SK-N-SH treated with all-trans-retinoic acid at 6 μM for 48 hours (cell line): ENCODE results near the gene KLK3.

Experiments used
- ATAC-seq: fragments of 200-7000 bp; cut with Tn5 transposase; 3 replicates; pipeline ENCODE4 v1.9.1; 2020; ENCODE audit warnings: mild to moderate bottlenecking, moderate library complexity
- ARNTL ChIP-seq: fragments of 450-650 bp; formaldehyde crosslinking; IDR thresholded peaks from 2 replicates; pipeline ENCODE4 v1.5.0; 2020; ENCODE audit warnings: low read depth, mild to moderate bottlenecking, moderate library complexity, borderline replicate concordance
- BACH2 ChIP-seq: fragments of 250-450 bp; sonication (Bioruptor Pico); IDR thresholded peaks from 2 replicates; pipeline ENCODE4 v1.9.0; 2021; ENCODE audit warnings: mild to moderate bottlenecking, borderline replicate concordance
- CSDC2 ChIP-seq: fragments of 250-450 bp; sonication (Bioruptor Pico); IDR thresholded peaks from 2 replicates; pipeline ENCODE4 v1.5.0; 2020; ENCODE audit warnings: mild to moderate bottlenecking, moderate library complexity
- ESRRG ChIP-seq: fragments of 250-450 bp; sonication (Bioruptor Pico); IDR thresholded peaks from 2 replicates; pipeline ENCODE4 v1.6.1; 2021; ENCODE audit warnings: mild to moderate bottlenecking
- GLIS3 ChIP-seq: fragments of 250-450 bp; sonication (Bioruptor Pico); IDR thresholded peaks from 2 replicates; pipeline ENCODE4 v1.5.0; 2020; ENCODE audit warnings: mild to moderate bottlenecking, moderate library complexity
- ISL1 ChIP-seq: fragments of 250-450 bp; sonication (Bioruptor Pico); IDR thresholded peaks from 2 replicates; pipeline ENCODE4 v2.1.2; 2022; ENCODE audit warnings: mild to moderate bottlenecking, moderate library complexity
- OSR1 ChIP-seq: fragments of 250-450 bp; sonication (Bioruptor Pico); IDR thresholded peaks from 2 replicates; pipeline ENCODE4 v1.8.0; 2022; ENCODE audit warnings: moderate library complexity, mild to moderate bottlenecking, inconsistent platforms
- PPARA ChIP-seq: fragments of 250-450 bp; sonication (Bioruptor Pico); IDR thresholded peaks from 2 replicates; pipeline ENCODE4 v1.5.0; 2020; ENCODE audit warnings: mild to moderate bottlenecking, borderline replicate concordance
- SNAI2 ChIP-seq: fragments of 250-450 bp; sonication (Bioruptor Pico); IDR thresholded peaks from 2 replicates; pipeline ENCODE4 v1.5.0; 2020; ENCODE audit warnings: mild to moderate bottlenecking, moderate library complexity
- TCF4 ChIP-seq: fragments of 250-450 bp; sonication (Bioruptor Pico); IDR thresholded peaks from 2 replicates; pipeline ENCODE4 v1.8.0; 2021; ENCODE audit warnings: mild to moderate bottlenecking, moderate library complexity, borderline replicate concordance
- TOX ChIP-seq: fragments of 250-450 bp; sonication (Bioruptor Pico); IDR thresholded peaks from 2 replicates; pipeline ENCODE4 v1.8.0; 2021; ENCODE audit warnings: mild to moderate bottlenecking, moderate library complexity, borderline replicate concordance
- ZFP3 ChIP-seq: fragments of 250-450 bp; sonication (Bioruptor Pico); IDR thresholded peaks from 2 replicates; pipeline ENCODE4 v1.5.0; 2020; ENCODE audit warnings: mild to moderate bottlenecking, moderate library complexity
- ZNF565 ChIP-seq: fragments of 450-650 bp; formaldehyde crosslinking; conservative IDR thresholded peaks from 2 replicates; pipeline ENCODE4 v1.5.0; 2020; ENCODE audit warnings: low read depth, mild to moderate bottlenecking, moderate library complexity
- ZNF70 ChIP-seq: fragments of 450-650 bp; formaldehyde crosslinking; IDR thresholded peaks from 2 replicates; pipeline ENCODE4 v1.5.0; 2020; ENCODE audit warnings: mild to moderate bottlenecking, moderate library complexity
- ZNF8 ChIP-seq: fragments of 450-650 bp; formaldehyde crosslinking; IDR thresholded peaks from 2 replicates; pipeline ENCODE4 v1.5.0; 2020; ENCODE audit warnings: mild to moderate bottlenecking, moderate library complexity
- TF ChIP-seq, protein P1 (sequence below): fragments of 250-450 bp; sonication (Bioruptor Pico); IDR thresholded peaks from 2 replicates; pipeline ENCODE4 v1.8.0; 2021; ENCODE audit warnings: low read depth, mild to moderate bottlenecking, moderate library complexity, borderline replicate concordance
- TF ChIP-seq, protein P2 (sequence below): fragments of 250-450 bp; sonication (Bioruptor Pico); IDR thresholded peaks from 2 replicates; pipeline ENCODE4 v1.5.1; 2020; ENCODE audit warnings: low read depth, mild to moderate bottlenecking, moderate library complexity
- TF ChIP-seq, protein P3 (sequence below): fragments of 250-450 bp; sonication (Bioruptor Pico); IDR thresholded peaks from 2 replicates; pipeline ENCODE4 v1.5.0; 2020; ENCODE audit warnings: mild to moderate bottlenecking, moderate library complexity
- TF ChIP-seq, protein P4 (sequence below): fragments of 250-450 bp; sonication (Bioruptor Pico); IDR thresholded peaks from 2 replicates; pipeline ENCODE4 v1.8.0; 2020; ENCODE audit warnings: mild to moderate bottlenecking, moderate library complexity, borderline replicate concordance
- TF ChIP-seq, protein P5 (sequence below): fragments of 250-450 bp; sonication (Bioruptor Pico); IDR thresholded peaks from 2 replicates; pipeline ENCODE4 v1.5.1; 2021; ENCODE audit warnings: mild to moderate bottlenecking, moderate library complexity

Gene KLK3

DNA sequence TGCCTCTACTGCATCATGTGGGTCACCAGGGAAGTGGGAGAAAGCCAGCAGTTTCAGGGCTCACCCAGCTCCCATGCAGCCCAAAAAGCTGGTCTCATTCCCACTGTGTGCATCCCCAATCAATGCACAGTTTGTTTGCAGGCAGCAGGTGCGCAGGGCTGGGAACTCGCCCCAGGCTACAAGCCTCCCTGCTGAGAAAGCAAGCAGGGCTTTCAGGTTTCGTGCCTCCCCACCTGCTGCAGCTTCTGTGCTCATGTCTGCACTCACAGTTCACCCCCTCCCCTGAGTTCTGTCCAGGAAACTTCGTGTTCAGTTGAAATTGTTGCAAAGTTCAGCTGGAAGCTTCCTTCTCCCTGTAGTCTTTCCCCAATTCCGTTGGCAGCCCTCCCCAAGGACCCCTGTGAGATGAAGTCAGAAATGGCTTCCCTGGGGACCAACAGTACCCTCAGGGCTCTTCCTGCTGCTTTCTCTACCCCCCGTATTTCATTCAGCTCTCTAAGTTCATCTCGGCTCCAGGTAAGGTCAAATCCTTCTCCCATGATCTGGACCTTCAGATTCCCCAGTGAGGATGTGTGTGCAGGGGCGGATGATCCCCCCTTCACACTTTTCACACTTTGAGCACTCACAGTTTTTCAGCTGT lies 10.3 kb upstream of the KLK3 start:
- TF ChIP-seq PPARA (CRISPR knock-in tag) (no peak), BACH2 (no peak), ARNTL (CRISPR knock-in tag) (no peak), TOX (CRISPR knock-in tag) (no peak), GLIS3 (CRISPR knock-in tag) (no peak), OSR1 (CRISPR knock-in tag) (no peak)
- TF ChIP-seq, protein P1, sequence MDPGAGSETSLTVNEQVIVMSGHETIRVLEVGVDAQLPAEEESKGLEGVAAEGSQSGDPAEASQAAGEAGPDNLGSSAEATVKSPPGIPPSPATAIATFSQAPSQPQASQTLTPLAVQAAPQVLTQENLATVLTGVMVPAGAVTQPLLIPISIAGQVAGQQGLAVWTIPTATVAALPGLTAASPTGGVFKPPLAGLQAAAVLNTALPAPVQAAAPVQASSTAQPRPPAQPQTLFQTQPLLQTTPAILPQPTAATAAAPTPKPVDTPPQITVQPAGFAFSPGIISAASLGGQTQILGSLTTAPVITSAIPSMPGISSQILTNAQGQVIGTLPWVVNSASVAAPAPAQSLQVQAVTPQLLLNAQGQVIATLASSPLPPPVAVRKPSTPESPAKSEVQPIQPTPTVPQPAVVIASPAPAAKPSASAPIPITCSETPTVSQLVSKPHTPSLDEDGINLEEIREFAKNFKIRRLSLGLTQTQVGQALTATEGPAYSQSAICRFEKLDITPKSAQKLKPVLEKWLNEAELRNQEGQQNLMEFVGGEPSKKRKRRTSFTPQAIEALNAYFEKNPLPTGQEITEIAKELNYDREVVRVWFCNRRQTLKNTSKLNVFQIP: no peak
- TF ChIP-seq, protein P2, sequence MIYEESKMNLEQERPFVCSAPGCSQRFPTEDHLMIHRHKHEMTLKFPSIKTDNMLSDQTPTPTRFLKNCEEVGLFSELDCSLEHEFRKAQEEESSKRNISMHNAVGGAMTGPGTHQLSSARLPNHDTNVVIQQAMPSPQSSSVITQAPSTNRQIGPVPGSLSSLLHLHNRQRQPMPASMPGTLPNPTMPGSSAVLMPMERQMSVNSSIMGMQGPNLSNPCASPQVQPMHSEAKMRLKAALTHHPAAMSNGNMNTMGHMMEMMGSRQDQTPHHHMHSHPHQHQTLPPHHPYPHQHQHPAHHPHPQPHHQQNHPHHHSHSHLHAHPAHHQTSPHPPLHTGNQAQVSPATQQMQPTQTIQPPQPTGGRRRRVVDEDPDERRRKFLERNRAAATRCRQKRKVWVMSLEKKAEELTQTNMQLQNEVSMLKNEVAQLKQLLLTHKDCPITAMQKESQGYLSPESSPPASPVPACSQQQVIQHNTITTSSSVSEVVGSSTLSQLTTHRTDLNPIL (CRISPR knock-in tag): no peak
- TF ChIP-seq, protein P3, sequence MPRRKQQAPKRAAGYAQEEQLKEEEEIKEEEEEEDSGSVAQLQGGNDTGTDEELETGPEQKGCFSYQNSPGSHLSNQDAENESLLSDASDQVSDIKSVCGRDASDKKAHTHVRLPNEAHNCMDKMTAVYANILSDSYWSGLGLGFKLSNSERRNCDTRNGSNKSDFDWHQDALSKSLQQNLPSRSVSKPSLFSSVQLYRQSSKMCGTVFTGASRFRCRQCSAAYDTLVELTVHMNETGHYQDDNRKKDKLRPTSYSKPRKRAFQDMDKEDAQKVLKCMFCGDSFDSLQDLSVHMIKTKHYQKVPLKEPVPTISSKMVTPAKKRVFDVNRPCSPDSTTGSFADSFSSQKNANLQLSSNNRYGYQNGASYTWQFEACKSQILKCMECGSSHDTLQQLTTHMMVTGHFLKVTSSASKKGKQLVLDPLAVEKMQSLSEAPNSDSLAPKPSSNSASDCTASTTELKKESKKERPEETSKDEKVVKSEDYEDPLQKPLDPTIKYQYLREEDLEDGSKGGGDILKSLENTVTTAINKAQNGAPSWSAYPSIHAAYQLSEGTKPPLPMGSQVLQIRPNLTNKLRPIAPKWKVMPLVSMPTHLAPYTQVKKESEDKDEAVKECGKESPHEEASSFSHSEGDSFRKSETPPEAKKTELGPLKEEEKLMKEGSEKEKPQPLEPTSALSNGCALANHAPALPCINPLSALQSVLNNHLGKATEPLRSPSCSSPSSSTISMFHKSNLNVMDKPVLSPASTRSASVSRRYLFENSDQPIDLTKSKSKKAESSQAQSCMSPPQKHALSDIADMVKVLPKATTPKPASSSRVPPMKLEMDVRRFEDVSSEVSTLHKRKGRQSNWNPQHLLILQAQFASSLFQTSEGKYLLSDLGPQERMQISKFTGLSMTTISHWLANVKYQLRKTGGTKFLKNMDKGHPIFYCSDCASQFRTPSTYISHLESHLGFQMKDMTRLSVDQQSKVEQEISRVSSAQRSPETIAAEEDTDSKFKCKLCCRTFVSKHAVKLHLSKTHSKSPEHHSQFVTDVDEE (CRISPR knock-in tag): no peak
- no peak for ATAC-seq

DNA sequence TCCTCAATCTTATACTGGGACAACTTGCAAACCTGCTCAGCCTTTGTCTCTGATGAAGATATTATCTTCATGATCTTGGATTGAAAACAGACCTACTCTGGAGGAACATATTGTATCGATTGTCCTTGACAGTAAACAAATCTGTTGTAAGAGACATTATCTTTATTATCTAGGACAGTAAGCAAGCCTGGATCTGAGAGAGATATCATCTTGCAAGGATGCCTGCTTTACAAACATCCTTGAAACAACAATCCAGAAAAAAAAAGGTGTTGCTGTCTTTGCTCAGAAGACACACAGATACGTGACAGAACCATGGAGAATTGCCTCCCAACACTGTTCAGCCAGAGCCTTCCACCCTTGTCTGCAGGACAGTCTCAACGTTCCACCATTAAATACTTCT lies 4.0 kb upstream of the KLK3 start:
- no peak for TF ChIP-seq GLIS3 (CRISPR knock-in tag)
- TF ChIP-seq, protein P4, sequence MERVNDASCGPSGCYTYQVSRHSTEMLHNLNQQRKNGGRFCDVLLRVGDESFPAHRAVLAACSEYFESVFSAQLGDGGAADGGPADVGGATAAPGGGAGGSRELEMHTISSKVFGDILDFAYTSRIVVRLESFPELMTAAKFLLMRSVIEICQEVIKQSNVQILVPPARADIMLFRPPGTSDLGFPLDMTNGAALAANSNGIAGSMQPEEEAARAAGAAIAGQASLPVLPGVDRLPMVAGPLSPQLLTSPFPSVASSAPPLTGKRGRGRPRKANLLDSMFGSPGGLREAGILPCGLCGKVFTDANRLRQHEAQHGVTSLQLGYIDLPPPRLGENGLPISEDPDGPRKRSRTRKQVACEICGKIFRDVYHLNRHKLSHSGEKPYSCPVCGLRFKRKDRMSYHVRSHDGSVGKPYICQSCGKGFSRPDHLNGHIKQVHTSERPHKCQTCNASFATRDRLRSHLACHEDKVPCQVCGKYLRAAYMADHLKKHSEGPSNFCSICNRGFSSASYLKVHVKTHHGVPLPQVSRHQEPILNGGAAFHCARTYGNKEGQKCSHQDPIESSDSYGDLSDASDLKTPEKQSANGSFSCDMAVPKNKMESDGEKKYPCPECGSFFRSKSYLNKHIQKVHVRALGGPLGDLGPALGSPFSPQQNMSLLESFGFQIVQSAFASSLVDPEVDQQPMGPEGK (CRISPR knock-in tag): no peak
- TF ChIP-seq, protein P5, sequence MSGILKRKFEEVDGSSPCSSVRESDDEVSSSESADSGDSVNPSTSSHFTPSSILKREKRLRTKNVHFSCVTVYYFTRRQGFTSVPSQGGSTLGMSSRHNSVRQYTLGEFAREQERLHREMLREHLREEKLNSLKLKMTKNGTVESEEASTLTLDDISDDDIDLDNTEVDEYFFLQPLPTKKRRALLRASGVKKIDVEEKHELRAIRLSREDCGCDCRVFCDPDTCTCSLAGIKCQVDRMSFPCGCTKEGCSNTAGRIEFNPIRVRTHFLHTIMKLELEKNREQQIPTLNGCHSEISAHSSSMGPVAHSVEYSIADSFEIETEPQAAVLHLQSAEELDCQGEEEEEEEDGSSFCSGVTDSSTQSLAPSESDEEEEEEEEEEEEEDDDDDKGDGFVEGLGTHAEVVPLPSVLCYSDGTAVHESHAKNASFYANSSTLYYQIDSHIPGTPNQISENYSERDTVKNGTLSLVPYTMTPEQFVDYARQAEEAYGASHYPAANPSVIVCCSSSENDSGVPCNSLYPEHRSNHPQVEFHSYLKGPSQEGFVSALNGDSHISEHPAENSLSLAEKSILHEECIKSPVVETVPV (CRISPR knock-in tag): no peak
- TF ChIP-seq, protein P3 (CRISPR knock-in tag): no peak
- no peak for TF ChIP-seq TCF4 (CRISPR knock-in tag)
- TF ChIP-seq CSDC2: no peak
- no peak for TF ChIP-seq PPARA (CRISPR knock-in tag)
- no peak for TF ChIP-seq SNAI2 (CRISPR knock-in tag)
- TF ChIP-seq, protein P2 (CRISPR knock-in tag): no peak
- TF ChIP-seq ZNF8: no peak
- TF ChIP-seq ZNF70 (CRISPR knock-in tag): no peak
- TF ChIP-seq ZFP3 (CRISPR knock-in tag): no peak
- TF ChIP-seq OSR1 (CRISPR knock-in tag): no peak
- no peak for TF ChIP-seq BACH2
- no peak for TF ChIP-seq ESRRG (CRISPR knock-in tag)
- TF ChIP-seq ZNF565 (CRISPR knock-in tag): no peak
- TF ChIP-seq ARNTL (CRISPR knock-in tag): no peak
- no peak for TF ChIP-seq ISL1 (CRISPR knock-in tag)
- TF ChIP-seq, protein P1: no peak

More for the DNA sequence above, 4.0 kb upstream of the KLK3 start:
- no peak for ATAC-seq
